SK-N-DZ (cell line): ENCODE measurements around the gene PLPPR1.
A peak's percentile ranks its signal among the peaks of the same experiment; 100 is the strongest.

ENCODE experiments used
- DNase-seq: peaks from one replicate; pipeline ENCODE4 v3.0.0-alpha.2; 2015; ENCODE audit warnings: low spot score

The PLPPR1 gene

GRCh38 chr9:101209670-101210069 is 181.1 kb downstream of the PLPPR1 start:
- DNase-seq, result no peak

DNA sequence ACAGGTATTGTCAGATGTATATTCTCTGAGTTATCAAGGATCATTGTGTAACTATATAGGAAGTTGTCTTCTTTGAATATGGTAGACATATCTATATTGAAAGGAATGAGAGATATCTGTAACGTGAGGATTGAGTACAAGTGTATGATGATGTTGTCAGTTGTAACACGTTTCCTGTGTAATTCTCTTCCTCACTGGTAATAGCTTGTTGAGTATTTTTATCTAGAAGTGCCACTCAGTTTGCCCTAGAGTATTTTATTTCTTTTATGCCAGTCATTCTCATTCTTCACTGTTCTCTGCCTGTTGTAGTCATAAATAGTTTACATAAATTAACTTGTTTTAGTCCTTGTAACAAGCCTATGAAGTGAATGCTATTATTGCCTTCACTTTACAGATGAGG is 184.1 kb downstream of the PLPPR1 start:
- no peak for DNase-seq

- DNase-seq, result no peak
These were observed 190.5 kb downstream of the PLPPR1 start for GRCh38 chr9:101219030-101219429.

DNA sequence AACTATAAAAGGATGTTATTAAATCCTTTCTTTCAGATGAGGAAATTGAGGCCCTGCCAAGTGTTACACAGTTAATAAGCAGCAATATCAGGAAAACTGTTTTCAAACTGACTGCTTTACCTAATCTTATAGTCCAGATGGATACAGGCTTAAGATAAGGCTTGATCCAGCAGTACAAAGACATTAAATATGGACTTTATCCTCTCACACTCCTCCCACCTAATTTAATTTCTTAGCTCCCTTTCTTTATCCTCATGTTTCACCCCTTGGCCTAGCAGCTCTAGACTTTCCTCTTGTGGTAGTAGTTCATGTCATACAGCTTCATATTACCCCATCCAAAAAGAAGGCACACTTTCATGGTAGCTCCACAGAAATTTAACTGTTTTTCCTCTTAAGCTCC is 191.8 kb downstream of the PLPPR1 start:
- DNase-seq, result no peak

- no peak for DNase-seq
These were observed 196.7 kb downstream of the PLPPR1 start for GRCh38 chr9:101225271-101225670.

DNA sequence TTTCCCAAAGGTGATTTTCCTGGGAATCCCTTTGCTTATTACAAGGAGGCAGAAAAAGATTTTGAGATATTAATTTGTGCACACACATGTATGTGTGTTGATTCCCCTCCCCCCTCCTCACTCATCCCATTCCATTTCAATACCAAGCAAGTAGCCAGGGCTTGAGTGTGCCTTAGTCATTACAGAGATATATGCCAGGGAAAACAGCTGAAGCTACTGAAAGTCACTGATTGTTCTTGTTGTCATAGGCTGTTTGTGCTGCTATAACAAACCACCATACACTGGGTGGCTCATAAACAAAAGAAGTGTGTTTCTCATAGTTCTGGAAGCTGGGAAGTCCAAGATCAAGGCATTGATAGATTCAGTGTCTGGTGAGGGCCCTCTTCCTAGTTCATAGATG is 197.6 kb downstream of the PLPPR1 start:
- no peak for DNase-seq

DNA sequence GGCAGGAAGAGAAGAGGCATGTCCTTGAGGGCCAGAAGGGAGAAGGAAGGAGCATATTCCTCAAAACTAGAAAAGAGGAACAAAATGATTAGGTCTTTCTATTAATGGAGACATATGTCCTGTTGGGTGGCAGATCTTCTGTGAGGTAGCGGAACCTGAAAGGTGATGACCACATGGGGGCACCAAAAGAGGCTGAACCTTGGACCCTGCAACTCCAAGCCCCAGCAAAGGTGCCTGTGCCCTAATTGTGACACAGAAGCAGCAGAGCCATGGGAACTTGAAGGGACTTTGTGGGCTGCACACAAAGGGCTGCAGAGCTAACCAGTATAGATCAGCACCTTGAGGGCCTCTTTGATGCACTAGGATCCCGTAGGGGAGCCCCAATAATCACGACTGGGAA is 198.3 kb downstream of the PLPPR1 start:
- DNase-seq, result no peak

- DNase-seq, result no peak
These were observed 201.1 kb downstream of the PLPPR1 start for GRCh38 chr9:101229606-101230005.

GRCh38 chr9:101232405-101232977 is 204.0 kb downstream of the PLPPR1 start:
- no peak for DNase-seq

DNA sequence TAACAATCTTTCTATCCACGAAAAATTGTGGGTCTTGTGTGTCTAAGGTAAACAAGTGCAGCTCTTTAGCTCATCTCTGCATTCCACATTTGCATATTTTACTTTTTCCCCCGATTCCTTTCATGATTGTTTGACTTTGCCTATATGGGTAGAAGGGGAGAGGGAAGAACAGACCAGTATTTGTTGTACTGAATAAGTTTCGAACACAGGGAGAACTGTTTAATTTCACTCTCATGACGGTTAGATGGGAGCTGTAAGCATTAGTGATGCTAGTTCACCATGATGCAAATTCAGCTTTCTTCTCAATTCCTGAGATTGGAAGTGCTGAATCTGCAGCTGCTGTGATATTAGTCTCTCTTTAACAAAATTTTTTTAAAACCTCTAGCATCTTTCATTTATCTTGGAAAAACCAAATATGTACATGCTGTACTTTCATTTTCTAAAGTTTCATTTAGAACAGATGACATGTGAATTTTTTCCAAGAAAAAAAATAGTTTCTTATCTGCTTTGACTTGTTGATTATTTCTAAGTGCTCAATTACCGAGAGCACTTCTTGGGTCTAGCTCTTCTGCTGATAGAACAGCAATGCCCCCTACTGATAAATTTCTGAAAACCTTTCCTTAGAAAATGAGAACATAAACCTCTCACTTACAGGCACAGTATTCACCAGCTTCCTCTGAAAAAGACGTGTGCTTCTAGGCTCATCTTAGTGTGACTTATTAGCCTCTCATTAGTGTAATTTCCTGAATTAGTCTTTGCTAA is 206.8 kb downstream of the PLPPR1 start:
- peak; percentile 17 for DNase-seq

DNA sequence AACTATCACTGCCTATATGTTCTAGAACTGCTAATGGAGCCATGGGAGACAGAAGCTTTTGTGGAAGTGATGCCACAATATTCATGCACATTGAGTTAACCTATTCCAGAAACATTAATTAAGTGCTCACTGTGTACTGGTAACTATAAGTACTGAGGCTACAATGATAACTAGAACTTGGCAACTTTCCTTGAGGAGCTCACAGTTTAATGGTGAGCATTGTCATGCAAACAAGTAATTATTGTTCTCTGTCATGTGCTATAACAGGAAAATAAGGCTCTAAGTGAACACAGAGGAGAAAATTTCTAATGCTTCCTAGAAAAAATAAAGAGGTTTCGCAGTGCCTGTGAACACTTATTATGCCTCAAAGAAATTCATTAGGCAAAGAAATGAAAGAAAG is 214.1 kb downstream of the PLPPR1 start:
- no peak for DNase-seq

GRCh38 chr9:101246691-101247090 is 218.2 kb downstream of the PLPPR1 start:
- DNase-seq, result no peak

GRCh38 chr9:101247297-101247696 is 218.8 kb downstream of the PLPPR1 start:
- DNase-seq, result no peak

GRCh38 chr9:101254733-101255433 is 226.4 kb downstream of the PLPPR1 start:
- DNase-seq, result no peak

DNA sequence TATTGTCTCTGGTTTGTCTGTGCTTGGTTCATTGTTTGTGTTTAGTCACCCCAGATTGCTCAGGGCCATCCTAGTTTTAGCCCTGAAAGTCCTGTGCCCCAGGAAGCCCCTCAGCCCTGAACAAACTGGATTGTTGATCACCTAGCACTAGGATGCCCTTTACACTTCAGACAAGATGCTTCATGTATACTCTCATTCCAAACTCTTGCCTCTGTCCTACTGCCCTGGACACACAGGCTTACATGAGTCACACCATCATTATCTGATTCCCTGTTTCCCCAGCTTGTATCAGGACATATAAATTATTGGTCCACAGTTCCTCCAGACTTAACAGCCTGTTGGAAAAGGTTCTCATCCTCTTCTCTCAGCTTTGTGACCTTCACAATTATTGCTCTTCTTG is 236.2 kb downstream of the PLPPR1 start:
- DNase-seq, result no peak

- DNase-seq, result no peak
These were observed 236.7 kb downstream of the PLPPR1 start for GRCh38 chr9:101265261-101265660.

DNA sequence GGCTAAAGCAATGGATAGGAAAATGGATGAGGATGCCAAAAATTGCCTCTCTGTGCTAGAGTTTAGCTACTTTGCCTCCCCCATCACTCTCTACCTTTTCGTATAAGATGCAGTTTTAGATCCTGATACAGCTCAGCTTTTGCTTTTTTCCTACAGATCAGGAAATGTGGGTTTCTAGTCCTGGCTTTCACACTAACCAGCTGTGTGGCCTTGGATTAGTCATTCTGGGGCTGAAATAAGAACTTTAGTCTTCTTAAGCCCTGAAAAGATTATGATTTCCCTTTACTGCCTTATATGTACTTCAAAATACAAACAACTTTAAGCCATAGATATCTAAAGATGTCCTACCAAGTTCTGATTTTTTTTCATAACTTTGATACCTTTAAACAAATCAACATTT is 239.9 kb downstream of the PLPPR1 start:
- DNase-seq, result no peak

DNA sequence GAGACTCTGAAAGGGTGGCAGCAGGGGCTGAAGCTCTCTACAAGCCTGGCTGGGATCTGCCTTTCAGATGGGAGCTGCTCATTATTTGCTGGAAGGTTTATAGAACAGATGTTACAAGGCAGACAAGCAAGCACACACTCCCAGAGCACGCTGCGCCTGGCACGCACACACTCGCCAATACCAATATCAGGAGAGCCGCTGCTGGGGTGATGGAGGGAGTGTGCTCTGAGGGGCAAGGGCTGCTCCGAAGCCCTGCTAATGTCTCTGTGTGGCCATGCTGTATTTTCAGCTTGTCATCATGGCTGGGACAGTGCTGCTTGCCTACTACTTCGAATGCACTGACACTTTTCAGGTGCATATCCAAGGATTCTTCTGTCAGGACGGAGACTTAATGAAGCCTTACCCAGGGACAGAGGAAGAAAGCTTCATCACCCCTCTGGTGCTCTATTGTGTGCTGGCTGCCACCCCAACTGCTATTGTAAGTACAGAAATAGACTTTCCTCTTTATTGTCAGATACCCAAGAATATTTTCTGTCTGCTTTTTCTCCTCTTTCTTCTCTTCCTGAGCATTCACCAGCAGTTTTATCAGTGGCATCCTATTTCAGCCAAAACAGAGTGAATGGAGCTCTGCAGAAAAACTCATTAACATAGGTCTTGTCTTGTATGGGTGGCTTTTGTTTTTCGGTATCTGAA is 241.2 kb downstream of the PLPPR1 start:
- no peak for DNase-seq

- DNase-seq, result no peak
These were observed 241.8 kb downstream of the PLPPR1 start for GRCh38 chr9:101270302-101270701.

- no peak for DNase-seq
These were observed 242.6 kb downstream of the PLPPR1 start for GRCh38 chr9:101271102-101271501.

DNA sequence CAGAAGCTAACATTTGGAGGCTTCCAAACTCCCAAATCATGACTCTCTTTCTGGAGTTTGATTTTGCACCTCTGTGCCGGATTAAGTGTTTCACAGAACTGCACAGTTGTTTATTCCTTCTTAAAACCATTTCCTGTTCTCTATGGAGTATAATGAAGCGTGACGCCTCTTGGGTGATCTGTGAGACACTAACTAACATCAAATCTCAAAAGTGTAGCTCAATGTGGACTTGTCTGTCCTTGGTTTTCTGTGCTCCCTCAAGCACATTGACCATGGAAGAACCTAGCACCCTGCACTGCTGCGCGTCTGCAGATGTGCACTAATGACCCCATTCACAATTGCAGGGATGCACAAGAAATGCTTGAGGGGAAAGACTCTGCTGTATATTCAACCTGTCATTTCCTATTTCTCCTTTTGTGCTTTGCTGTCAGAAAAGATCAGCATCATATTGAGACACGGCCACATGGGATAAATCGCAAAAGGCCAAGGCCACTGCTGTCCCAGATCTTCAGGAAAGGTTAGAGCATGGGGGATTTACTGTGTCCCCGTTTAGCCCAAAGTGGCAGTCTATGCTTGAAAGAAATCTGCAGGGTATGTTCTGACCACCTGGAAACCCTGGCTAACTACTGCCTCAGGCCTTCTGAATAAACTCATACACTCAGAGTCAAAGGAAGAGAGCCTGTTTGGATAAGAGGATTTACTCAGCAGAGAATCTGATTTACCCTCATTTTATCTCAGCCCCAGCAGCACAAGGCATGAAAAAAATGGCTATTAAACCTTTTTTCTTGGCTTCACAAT is 246.6 kb downstream of the PLPPR1 start:
- DNase-seq, result no peak
